GM12874 (cell line): Measurements from ENCODE around the gene C1QC.

Experiments
- CTCF ChIP-seq: IDR thresholded peaks from 2 replicates; pipeline ENCODE4 v1.5.1; 2011; ENCODE audit warnings: low read depth, mild to moderate bottlenecking, control low read depth, low read length, moderate library complexity; ENCODE audit not compliant: insufficient read depth

C1QC gene

GRCh38 chr1:22676916-22677583 is 33.6 kb downstream of the C1QC start:
- TF ChIP-seq CTCF = no peak

GRCh38 chr1:22677931-22678896 is 34.8 kb downstream of the C1QC start:
- no peak for TF ChIP-seq CTCF

- TF ChIP-seq CTCF = no peak
These were observed 37.3 kb downstream of the C1QC start for GRCh38 chr1:22680726-22681125.

- TF ChIP-seq CTCF = no peak
These were observed 38.3 kb downstream of the C1QC start for GRCh38 chr1:22681556-22682276.

- no peak for TF ChIP-seq CTCF
These were observed 40.1 kb downstream of the C1QC start for GRCh38 chr1:22683547-22683946.

GRCh38 chr1:22685591-22686059 is 42.2 kb downstream of the C1QC start:
- no peak for TF ChIP-seq CTCF

- TF ChIP-seq CTCF = no peak
These were observed 43.8 kb downstream of the C1QC start for GRCh38 chr1:22687191-22687590.
